Measurements from ENCODE around the gene MED27.

The MED27 gene

GRCh38 chr9:131817627-131818026, 262.0 kb downstream of the MED27 start:
- H3K27ac ChIP-seq, result no peak overlapping the region
- no peak for TF ChIP-seq CTCF (conservative IDR thresholded peaks at IDR 0.05)

- no peak overlapping the region for H3K27ac ChIP-seq
- no peak for TF ChIP-seq CTCF (conservative IDR thresholded peaks at IDR 0.05)
Observed at GRCh38 chr9:131817073-131817472, 262.6 kb downstream of the MED27 start.

GRCh38 chr9:131815970-131816873, 263.4 kb downstream of the MED27 start:
- TF ChIP-seq CTCF (conservative IDR thresholded peaks at IDR 0.05), result no peak
- no peak overlapping the region for H3K27ac ChIP-seq

GRCh38 chr9:131814707-131815106, 265.0 kb downstream of the MED27 start:
- no peak for TF ChIP-seq CTCF (conservative IDR thresholded peaks at IDR 0.05)
- no peak overlapping the region for H3K27ac ChIP-seq

GRCh38 chr9:131813116-131813515, 266.6 kb downstream of the MED27 start:
- no peak for TF ChIP-seq CTCF (conservative IDR thresholded peaks at IDR 0.05)
- no peak overlapping the region for H3K27ac ChIP-seq

- no peak for TF ChIP-seq CTCF (conservative IDR thresholded peaks at IDR 0.05)
Observed at GRCh38 chr9:131812116-131812790, 267.4 kb downstream of the MED27 start.

GRCh38 chr9:131811405-131811804, 268.3 kb downstream of the MED27 start:
- TF ChIP-seq CTCF (conservative IDR thresholded peaks at IDR 0.05), result no peak
- peak overlapping the region; percentile 78; the same call in 1 of the 2 replicates for H3K27ac ChIP-seq

More at GRCh38 chr9:131812116-131812790, 267.4 kb downstream of the MED27 start:
- H3K27ac ChIP-seq, result no peak overlapping the region
